Right lobe of liver (tissue), 4 donors: ENCODE data around the gene PRKCB.

Experiments
- CTCF ChIP-seq, 4 donors: fragments of 200-600 bp in 3 of 4; fragments of 450-650 bp in 1 of 4; IDR thresholded peaks; one replicate each; pipeline versions ENCODE4 v1.5.1 to v1.8.0; 2016 to 2022; ENCODE audit warnings: antibody characterized with exemption in 4 of 4, mild to moderate bottlenecking in 2 of 4
- POLR2A ChIP-seq: fragments of 450-650 bp; IDR thresholded peaks from one replicate; pipeline ENCODE4 v1.6.1; 2017; ENCODE audit warnings: antibody characterized with exemption, mild to moderate bottlenecking
- donor health status: DM: no; HTN: no; CAD: no.
- donor health status: DM: no; HTN: no; CAD: no.
- donor health status: DM: no; HTN: yes; CAD: no.

GRCh38 chr16:24174504-24174903, 338.7 kb downstream of the PRKCB start:
- TF ChIP-seq CTCF (IDR thresholded peaks at IDR 0.05) (no peak), POLR2A (no peak)
